Chondrocyte (in vitro differentiated cells): ENCODE data around the gene MYH8. TPM values are rescaled to one million over a fixed set of nuclear protein-coding genes. Genes with fewer than 3 reads are reported as not detected.

Experiments
- DNase-seq: peaks from one replicate; pipeline ENCODE4 v3.0.0; 2021; ENCODE audit warnings: mixed read lengths, low spot score
- H3K27ac Mint-ChIP-seq: one replicate; pipeline ENCODE4 v1.8.0; 2021; ENCODE audit warnings: mild to moderate bottlenecking, moderate library complexity, mixed read lengths; ENCODE audit not compliant: unreplicated experiment
- H3K27me3 Mint-ChIP-seq: 2 replicates; pipeline ENCODE4 v1.8.0; 2021; ENCODE audit warnings: low read depth, mixed read lengths
- H3K36me3 Mint-ChIP-seq: 2 replicates; pipeline ENCODE4 v1.8.0; 2021; ENCODE audit warnings: low read depth, mixed read lengths
- H3K4me1 Mint-ChIP-seq: 2 replicates; pipeline ENCODE4 v1.8.0; 2021; ENCODE audit warnings: low read depth, mild to moderate bottlenecking, mixed read lengths
- H3K4me3 Mint-ChIP-seq: one replicate; pipeline ENCODE4 v1.8.0; 2021; ENCODE audit warnings: mild to moderate bottlenecking, moderate library complexity, mixed read lengths; ENCODE audit not compliant: unreplicated experiment
- H3K9me3 Mint-ChIP-seq: 2 replicates; pipeline ENCODE4 v1.8.0; 2021; ENCODE audit warnings: low read depth, mixed read lengths
- total RNA-seq: library from RNA; stranded (reverse); gene quantifications from 3 replicates; pipeline ENCODE4 v1.2.1, GENCODE V29; 2021
- TF ChIP-seq, protein P1 (sequence below): fragments of 200-600 bp; sonication (generic); IDR thresholded peaks from 2 replicates; pipeline ENCODE4 v1.5.0; 2021; ENCODE audit warnings: antibody characterized with exemption, mild to moderate bottlenecking, moderate library complexity

MYH8 gene
- total RNA-seq, 1 donor from 2014 or later: not detected

- no peak overlapping the region for H3K4me3 Mint-ChIP-seq
These were observed 52.5 kb downstream of the MYH8 start for GRCh38 chr17:10369239-10369638.

GRCh38 chr17:10368561-10368960 lies 53.2 kb downstream of the MYH8 start:
- no peaks in the 10 kb centered on the region for H3K4me1 Mint-ChIP-seq
- no peaks in the 10 kb centered on the region for H3K36me3 Mint-ChIP-seq
- H3K4me3 Mint-ChIP-seq: no peak overlapping the region
- TF ChIP-seq, protein P1, sequence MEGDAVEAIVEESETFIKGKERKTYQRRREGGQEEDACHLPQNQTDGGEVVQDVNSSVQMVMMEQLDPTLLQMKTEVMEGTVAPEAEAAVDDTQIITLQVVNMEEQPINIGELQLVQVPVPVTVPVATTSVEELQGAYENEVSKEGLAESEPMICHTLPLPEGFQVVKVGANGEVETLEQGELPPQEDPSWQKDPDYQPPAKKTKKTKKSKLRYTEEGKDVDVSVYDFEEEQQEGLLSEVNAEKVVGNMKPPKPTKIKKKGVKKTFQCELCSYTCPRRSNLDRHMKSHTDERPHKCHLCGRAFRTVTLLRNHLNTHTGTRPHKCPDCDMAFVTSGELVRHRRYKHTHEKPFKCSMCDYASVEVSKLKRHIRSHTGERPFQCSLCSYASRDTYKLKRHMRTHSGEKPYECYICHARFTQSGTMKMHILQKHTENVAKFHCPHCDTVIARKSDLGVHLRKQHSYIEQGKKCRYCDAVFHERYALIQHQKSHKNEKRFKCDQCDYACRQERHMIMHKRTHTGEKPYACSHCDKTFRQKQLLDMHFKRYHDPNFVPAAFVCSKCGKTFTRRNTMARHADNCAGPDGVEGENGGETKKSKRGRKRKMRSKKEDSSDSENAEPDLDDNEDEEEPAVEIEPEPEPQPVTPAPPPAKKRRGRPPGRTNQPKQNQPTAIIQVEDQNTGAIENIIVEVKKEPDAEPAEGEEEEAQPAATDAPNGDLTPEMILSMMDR: no peak
- no peaks in the 10 kb centered on the region for H3K9me3 Mint-ChIP-seq
- peaks cover 4% of the 10 kb centered on the region for H3K27me3 Mint-ChIP-seq
- DNase-seq: no peak
- H3K27ac Mint-ChIP-seq: no peak overlapping the region

More at GRCh38 chr17:10369239-10369638, 52.5 kb downstream of the MYH8 start:
- Mint-ChIP-seq H3K4me1 (no peaks in the 10 kb centered on the region), H3K9me3 (no peaks in the 10 kb centered on the region), H3K27me3 (peaks cover 4% of the 10 kb centered on the region), H3K36me3 (no peaks in the 10 kb centered on the region), H3K27ac (no peak overlapping the region)
- TF ChIP-seq, protein P1: no peak
- no peak for DNase-seq

- H3K36me3 Mint-ChIP-seq: no peaks in the 10 kb centered on the region
- peaks cover 2% of the 10 kb centered on the region for H3K27me3 Mint-ChIP-seq
- H3K27ac Mint-ChIP-seq: no peak overlapping the region
- H3K9me3 Mint-ChIP-seq: no peaks in the 10 kb centered on the region
- no peak overlapping the region for H3K4me3 Mint-ChIP-seq
- DNase-seq: no peak
- H3K4me1 Mint-ChIP-seq: no peaks in the 10 kb centered on the region
- TF ChIP-seq, protein P1: no peak
These were observed 61.2 kb downstream of the MYH8 start for GRCh38 chr17:10360578-10360977.

GRCh38 chr17:10357768-10358167 lies 64.0 kb downstream of the MYH8 start:
- no peaks in the 10 kb centered on the region for H3K4me1 Mint-ChIP-seq
- no peaks in the 10 kb centered on the region for H3K9me3 Mint-ChIP-seq
- no peaks in the 10 kb centered on the region for H3K36me3 Mint-ChIP-seq
- no peak overlapping the region for H3K27ac Mint-ChIP-seq
- TF ChIP-seq, protein P1: peak; percentile 57
- DNase-seq: no peak
- no peak overlapping the region for H3K4me3 Mint-ChIP-seq
- H3K27me3 Mint-ChIP-seq: peaks cover 2% of the 10 kb centered on the region

DNA sequence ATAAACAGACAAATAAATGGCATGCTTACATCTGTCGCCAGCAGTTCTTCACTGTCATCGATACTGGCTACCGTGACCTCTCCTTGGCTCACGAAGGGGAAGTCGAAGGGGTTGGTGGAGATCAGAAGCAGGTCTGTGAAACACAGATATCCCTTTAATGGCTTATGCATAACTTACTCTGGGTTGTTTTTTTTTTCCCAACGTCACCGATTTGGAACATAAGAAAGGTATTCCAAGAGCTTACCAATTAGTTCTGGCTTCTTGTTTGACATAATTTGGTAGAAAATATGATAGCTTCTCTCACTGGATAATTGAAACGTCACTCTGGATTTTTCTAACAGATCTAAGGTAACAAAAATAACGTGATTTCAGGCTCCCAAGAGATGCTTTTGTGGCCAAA lies 67.1 kb downstream of the MYH8 start:
- DNase-seq: no peak
- H3K4me1 Mint-ChIP-seq: no peaks in the 10 kb centered on the region
- TF ChIP-seq, protein P1: no peak
- no peaks in the 10 kb centered on the region for H3K36me3 Mint-ChIP-seq
- H3K9me3 Mint-ChIP-seq: peaks cover 6% of the 10 kb centered on the region
- no peaks in the 10 kb centered on the region for H3K27me3 Mint-ChIP-seq
- no peak overlapping the region for H3K4me3 Mint-ChIP-seq
- no peak overlapping the region for H3K27ac Mint-ChIP-seq
